ENCODE data around the gene BOC. TPM values are rescaled to one million over a fixed set of nuclear protein-coding genes. Genes with fewer than 3 reads are reported as not detected.

BOC gene
- total and polyA plus RNA-seq, 2 of the 8 experiments (the other 6 are each of a cell fraction or from before 2014, with no cell fraction given) = 6.9 to 9.3 TPM

DNA sequence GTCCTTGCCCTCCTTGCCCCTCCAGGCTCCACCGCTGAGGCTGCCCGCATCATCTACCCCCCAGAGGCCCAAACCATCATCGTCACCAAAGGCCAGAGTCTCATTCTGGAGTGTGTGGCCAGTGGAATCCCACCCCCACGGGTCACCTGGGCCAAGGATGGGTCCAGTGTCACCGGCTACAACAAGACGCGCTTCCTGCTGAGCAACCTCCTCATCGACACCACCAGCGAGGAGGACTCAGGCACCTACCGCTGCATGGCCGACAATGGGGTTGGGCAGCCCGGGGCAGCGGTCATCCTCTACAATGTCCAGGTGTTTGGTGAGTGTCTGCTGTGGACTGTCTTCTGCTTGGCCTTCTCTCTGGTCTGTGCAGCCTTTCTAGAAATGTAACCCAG, 61.0 kb downstream of the BOC start:
- Histone ChIP-seq H3K36me3 (ENCODE audit: control insufficient read depth in 2 of 4, insufficient read depth in 4 of 4, low read length in 3 of 4) (no peaks in the 10 kb centered on the region; a peak in 2 of 8 replicates), H3K27ac (ENCODE audit: low read depth, low read length) (no peak overlapping the region), H2BK5ac (ENCODE audit: low read depth, low read length) (no peak overlapping the region), H3K4ac (replicated peaks; ENCODE audit: insufficient read length, low read depth, low read length) (no peak overlapping the region), H3K79me2 (ENCODE audit: control insufficient read depth in 1 of 2, insufficient read depth in 2 of 2, low read length in 2 of 2) (no peaks in the 10 kb centered on the region), H2BK20ac (ENCODE audit: low read length) (no peak overlapping the region), H2BK12ac (ENCODE audit: low read depth, low read length) (no peak overlapping the region), H2AK5ac (ENCODE audit: low read depth, low read length) (no peak overlapping the region), H3K18ac (ENCODE audit: extremely low read depth, low read length) (no peak overlapping the region), H4K5ac (ENCODE audit: insufficient read length, low read depth, low read length) (no peak overlapping the region), H2AFZ (ENCODE audit: low read length) (no peak overlapping the region), H3K4me2 (ENCODE audit: insufficient read depth in 1 of 2, low read depth in 2 of 2, low read length in 2 of 2) (no peak overlapping the region), H2BK120ac (replicated peaks; ENCODE audit: low read depth, low read length) (no peak overlapping the region), H3K56ac (replicated peaks; ENCODE audit: insufficient read length, low read depth, low read length) (no peak overlapping the region), H3K79me1 (ENCODE audit: low read depth, low read length) (no peaks in the 10 kb centered on the region), H3K4me1 (replicated peaks in 1 of 4; ENCODE audit: control insufficient read depth in 3 of 4, insufficient read depth in 4 of 4, low read length in 3 of 4) (peaks cover 0 to 11% (median 5%) of the 10 kb centered on the region in 4 experiments; a peak in 4 of 7 replicates), H3K23me2 (ENCODE audit: low read depth, low read length) (no peaks in the 10 kb centered on the region), H3K4me3 (ENCODE audit: extremely low read depth in 1 of 4, insufficient read depth in 2 of 4, low read depth in 3 of 4, low read length in 4 of 4) (no peak overlapping the region), H3K9me3 (ENCODE audit: insufficient read depth in 2 of 2, low read depth in 1 of 2, low read length in 1 of 2) (no peaks in the 10 kb centered on the region), H3K9ac (replicated peaks in 1 of 4; ENCODE audit: extremely low read depth in 1 of 4, low read depth in 3 of 4, low read length in 3 of 4) (no peak overlapping the region), H3K14ac (ENCODE audit: insufficient read length) (no peak overlapping the region), H4K8ac (ENCODE audit: extremely low read depth, insufficient read depth, low read length) (no peak overlapping the region), H4K91ac (replicated peaks; ENCODE audit: insufficient read length, low read length) (no peak overlapping the region), H3K23ac (ENCODE audit: insufficient read length) (no peak overlapping the region), H2BK15ac (ENCODE audit: low read length) (no peak overlapping the region), H3K27me3 (replicated peaks in 1 of 4; ENCODE audit: control insufficient read depth in 3 of 4, extremely low read depth in 1 of 4, insufficient read depth in 3 of 4, low read length in 3 of 4) (no peaks in the 10 kb centered on the region), H4K20me1 (replicated peaks in 1 of 2; ENCODE audit: control insufficient read depth in 1 of 2, insufficient read depth in 2 of 2, low read length in 2 of 2) (no peaks in the 10 kb centered on the region)
- FAIRE-seq (no peak), DNase-seq (ENCODE audit: low read depth in 1 of 2, low spot score in 2 of 2) (no peak)
- POLR2A ChIA-PET (ENCODE audit: partially characterized antibody) = no interaction called here
- TF ChIP-seq SIN3A (conservative IDR thresholded peaks at IDR 0.05 in 1 of 2, IDR thresholded peaks at IDR 0.05 in 1 of 2; ENCODE audit: low read depth in 1 of 2, low read length in 2 of 2) (no peak), CTBP2 (IDR thresholded peaks at IDR 0.05; ENCODE audit: borderline replicate concordance, insufficient read depth, insufficient read length, low read length) (no peak), NANOG (IDR thresholded peaks at IDR 0.05; ENCODE audit: insufficient read depth, low read depth, low read length, poor library complexity, severe bottlenecking) (no peak), CBX5 (IDR thresholded peaks at IDR 0.05; ENCODE audit: low read depth, low read length) (no peak), TBP (IDR thresholded peaks at IDR 0.05; ENCODE audit: low read depth, low read length) (no peak), FOSL1 (IDR thresholded peaks at IDR 0.05; ENCODE audit: insufficient read depth, low read depth, low read length) (no peak), KDM1A (IDR thresholded peaks at IDR 0.05; ENCODE audit: borderline replicate concordance, low read length) (no peak), SIX5 (IDR thresholded peaks at IDR 0.05; ENCODE audit: low read depth, low read length) (no peak), TCF12 (IDR thresholded peaks at IDR 0.05; ENCODE audit: low read depth, low read length) (no peak), CHD1 (IDR thresholded peaks at IDR 0.05; ENCODE audit: low read depth, low read length) (no peak)
- TF ChIP-seq, protein P1, sequence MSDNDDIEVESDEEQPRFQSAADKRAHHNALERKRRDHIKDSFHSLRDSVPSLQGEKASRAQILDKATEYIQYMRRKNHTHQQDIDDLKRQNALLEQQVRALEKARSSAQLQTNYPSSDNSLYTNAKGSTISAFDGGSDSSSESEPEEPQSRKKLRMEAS (IDR thresholded peaks at IDR 0.05) = no peak
- CTCF ChIA-PET (ENCODE audit: partially characterized antibody) = interaction anchor here (1.1 to 5.3 kb wide), 4 partner anchors 8 to 220 kb away, joined by 4 to 37 read pairs (median 10); no protein-coding TSS in a partner anchor
- WGBS, 2 experiments (ENCODE audit: extremely low coverage in 1 of 2, insufficient coverage in 1 of 2, insufficient read length in 1 of 2, insufficient replicate concordance in 2 of 2, low coverage in 1 of 2, low lambda C conversion rate in 2 of 2, missing lambda C conversion rate in 1 of 2) = 93% methylated on average over 13 of the region's 13 CpGs; no CpG with 5 or more reads in 1 of the 2 experiments
